ENCODE measurements around the gene FAM76A.
"Not testable (repeated sequence)": the region's sequence is repeated elsewhere in the genome, so short reads cannot be mapped to it uniquely, and the experiment has no call there.

The FAM76A gene

GRCh38 chr1:27724961-27725373 is 794 bp upstream of the FAM76A start:
- peak; percentile 56 for DNase-seq (ENCODE audit: low spot score)

GRCh38 chr1:27726173-27727044 is 648 bp downstream of the FAM76A start:
- peak; percentile 80 for DNase-seq (ENCODE audit: low spot score)

- no peak for DNase-seq (ENCODE audit: low spot score)
Observed at GRCh38 chr1:27727126-27727525, 1.4 kb downstream of the FAM76A start.

- DNase-seq (ENCODE audit: low spot score) = no peak
Observed at GRCh38 chr1:27736252-27736651, 10.5 kb downstream of the FAM76A start.

GRCh38 chr1:27741121-27741520 is 15.4 kb downstream of the FAM76A start:
- DNase-seq (ENCODE audit: low spot score) = no peak

- no peak for DNase-seq (ENCODE audit: low spot score)
Observed at GRCh38 chr1:27744556-27744955, 18.8 kb downstream of the FAM76A start.

GRCh38 chr1:27745466-27745865 is 19.7 kb downstream of the FAM76A start:
- no peak for DNase-seq (ENCODE audit: low spot score)

GRCh38 chr1:27752360-27752759 is 26.6 kb downstream of the FAM76A start:
- no peak for DNase-seq (ENCODE audit: low spot score)

- DNase-seq (ENCODE audit: low spot score) = no peak
Observed at GRCh38 chr1:27755286-27755685, 29.5 kb downstream of the FAM76A start.

- DNase-seq (ENCODE audit: low spot score) = no peak
Observed at GRCh38 chr1:27755865-27756264, 30.1 kb downstream of the FAM76A start.

- DNase-seq (ENCODE audit: low spot score) = no peak
Observed at GRCh38 chr1:27759236-27759635, 33.5 kb downstream of the FAM76A start.

GRCh38 chr1:27760426-27760825 is 34.7 kb downstream of the FAM76A start:
- no peak for DNase-seq (ENCODE audit: low spot score)

- no peak for DNase-seq (ENCODE audit: low spot score)
Observed at GRCh38 chr1:27762033-27762432, 36.3 kb downstream of the FAM76A start.

- DNase-seq (ENCODE audit: low spot score) = no peak
Observed at GRCh38 chr1:27763358-27763757, 37.6 kb downstream of the FAM76A start.

- DNase-seq (ENCODE audit: low spot score) = no peak
Observed at GRCh38 chr1:27770293-27770830, 44.6 kb downstream of the FAM76A start.

- DNase-seq (ENCODE audit: low spot score) = no peak
Observed at GRCh38 chr1:27772036-27772931, 46.5 kb downstream of the FAM76A start.

GRCh38 chr1:27772932-27773825 is 47.4 kb downstream of the FAM76A start, which contains the start of gene STX12:
TSS of gene STX12 (plus strand) at chr1:27773219. CDS start at chr1:27773308, 89 bp downstream.
- peak; percentile 99 for DNase-seq (ENCODE audit: low spot score)

- DNase-seq (ENCODE audit: low spot score) = no peak
Observed at GRCh38 chr1:27773826-27774445, 48.2 kb downstream of the FAM76A start.

GRCh38 chr1:27774654-27775053 is 48.9 kb downstream of the FAM76A start:
- DNase-seq (ENCODE audit: low spot score) = no peak

- DNase-seq (ENCODE audit: low spot score) = not testable (repeated sequence)
Observed at GRCh38 chr1:27775336-27775735, 49.6 kb downstream of the FAM76A start.

GRCh38 chr1:27776276-27776675 is 50.5 kb downstream of the FAM76A start:
- DNase-seq (ENCODE audit: low spot score) = not testable (repeated sequence)

Data from iPS-NIHi11 (cell line).